Natural killer cell (primary cell): Measurements from ENCODE around the gene JSRP1. TPM values are rescaled to one million over a fixed set of nuclear protein-coding genes. Genes with fewer than 3 reads are reported as not detected.
"Not testable (repeated sequence)": the region's sequence is repeated elsewhere in the genome, so short reads cannot be mapped to it uniquely, and the experiment has no call there.

Experiments used
- ATAC-seq, 3 donors: fragments of 150-1000 bp in 2 of 3; fragments of 200-7000 bp in 1 of 3; cut with Tn5 transposase; 1 replicate in 1 of 3; 2 replicates in 2 of 3; pipeline ENCODE4 v1.10.0; 2021; ENCODE audit warnings: mild to moderate bottlenecking in 2 of 3, moderate library complexity in 2 of 3
- DNase-seq, 2 donors: peaks; one replicate each; pipeline versions ENCODE4 v3.0.0 to v3.0.0-alpha.2; 2013 to 2021; ENCODE audit warnings: mixed read lengths in 1 of 2
- H3K27ac ChIP-seq: one replicate; pipeline ENCODE4 v1.5.1; 2013; ENCODE audit warnings: mild to moderate bottlenecking, low read length
- H3K27me3 ChIP-seq: one replicate; pipeline ENCODE4 v1.6.1; 2013; ENCODE audit warnings: low read length; ENCODE audit not compliant: control insufficient read depth, insufficient read depth
- H3K36me3 ChIP-seq: one replicate; pipeline ENCODE4 v1.6.1; 2013; ENCODE audit warnings: low read length; ENCODE audit not compliant: control insufficient read depth, insufficient read depth
- H3K4me1 ChIP-seq: one replicate; pipeline ENCODE4 v1.6.1; 2013; ENCODE audit warnings: low read length; ENCODE audit not compliant: control insufficient read depth, insufficient read depth
- H3K4me3 ChIP-seq: one replicate; pipeline ENCODE4 v1.5.1; 2013; ENCODE audit warnings: low read length
- H3K9me3 ChIP-seq: one replicate; pipeline ENCODE4 v1.6.1; 2013; ENCODE audit warnings: low read length; ENCODE audit not compliant: control insufficient read depth, insufficient read depth
- H3K27ac Mint-ChIP-seq, 2 donors: one replicate each; pipeline ENCODE4 v1.8.0; 2022; ENCODE audit warnings: mild to moderate bottlenecking in 2 of 2, mixed read lengths in 2 of 2, moderate library complexity in 1 of 2
- H3K27me3 Mint-ChIP-seq, 2 donors: one replicate each; pipeline ENCODE4 v1.8.0; 2022; ENCODE audit warnings: low read depth in 2 of 2, mixed read lengths in 2 of 2
- H3K36me3 Mint-ChIP-seq: one replicate; pipeline ENCODE4 v1.8.0; 2022; ENCODE audit warnings: mixed read lengths
- H3K4me1 Mint-ChIP-seq, 2 donors: one replicate each; pipeline ENCODE4 v1.8.0; 2022; ENCODE audit warnings: mixed read lengths in 2 of 2
- H3K4me3 Mint-ChIP-seq: one replicate; pipeline ENCODE4 v1.8.0; 2022; ENCODE audit warnings: mild to moderate bottlenecking, moderate library complexity, mixed read lengths
- H3K9me3 Mint-ChIP-seq, 2 donors: one replicate each; pipeline ENCODE4 v1.8.0; 2022; ENCODE audit warnings: mixed read lengths in 2 of 2
- WGBS: methylation state at CpG from one replicate; pipeline ENCODE4 v1.1.7; 2013; ENCODE audit warnings: missing lambda C conversion rate; ENCODE audit not compliant: insufficient coverage; 5-methylcytosine and 5-hydroxymethylcytosine counted together
- intact Hi-C: fragments of 100-400 bp; cut with micrococcal nuclease; formaldehyde crosslinking; loops from one replicate; pipeline ENCODE4 v1.14.2; 2022
- total RNA-seq, 4 donors: library from RNA; stranded (reverse); fragments of 120-200 nt in 1 of 4; gene quantifications; one replicate each; pipeline versions ENCODE4 v1.2.3 to v1.2.4, GENCODE V29; 2013 to 2022
- TF ChIP-seq, protein P1 (sequence below): fragments of 200-600 bp; IDR thresholded peaks from one replicate; pipeline ENCODE4 v1.8.0; 2022; ENCODE audit warnings: antibody characterized with exemption

JSRP1 gene
- total RNA-seq, 3 donors from 2014 or later (not counting 1 experiment from before 2014, with no cell fraction given), result 0.82 to 2.0 TPM; not detected in 1

DNA sequence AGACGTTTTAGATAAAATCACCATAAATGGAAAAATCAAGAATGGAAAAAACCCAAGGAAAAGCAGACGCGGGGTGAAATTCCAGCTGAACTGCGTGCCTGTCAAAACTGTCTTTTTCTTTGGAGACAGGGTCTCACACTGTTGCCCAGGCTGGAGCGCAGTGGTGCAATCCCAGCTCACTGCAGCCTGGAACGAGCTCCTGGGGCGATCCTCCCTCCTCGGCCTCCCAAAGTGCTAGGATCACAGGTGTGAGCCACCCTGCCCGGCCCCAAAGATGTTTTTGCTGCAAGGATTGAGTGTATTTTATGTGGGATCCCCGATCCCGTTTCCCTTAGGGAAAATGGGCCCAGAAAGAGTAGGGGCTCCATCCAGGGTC, 26.6 kb upstream of the JSRP1 start:
- H3K27ac ChIP-seq, result no peak overlapping the region
- no peak overlapping the region for H3K4me3 ChIP-seq
- DNase-seq (no peak), ATAC-seq (no peak)
- no peaks in the 10 kb centered on the region for H3K9me3 ChIP-seq
- Mint-ChIP-seq H3K4me1 (peaks cover 14 to 39% of the 10 kb centered on the region in 2 donors), H3K27me3 (no peaks in the 10 kb centered on the region), H3K27ac (peak overlapping the region; percentile 81 to 92), H3K36me3 (no peaks in the 10 kb centered on the region), H3K4me3 (peak overlapping the region; percentile 91), H3K9me3 (no peaks in the 10 kb centered on the region)
- TF ChIP-seq, protein P1, sequence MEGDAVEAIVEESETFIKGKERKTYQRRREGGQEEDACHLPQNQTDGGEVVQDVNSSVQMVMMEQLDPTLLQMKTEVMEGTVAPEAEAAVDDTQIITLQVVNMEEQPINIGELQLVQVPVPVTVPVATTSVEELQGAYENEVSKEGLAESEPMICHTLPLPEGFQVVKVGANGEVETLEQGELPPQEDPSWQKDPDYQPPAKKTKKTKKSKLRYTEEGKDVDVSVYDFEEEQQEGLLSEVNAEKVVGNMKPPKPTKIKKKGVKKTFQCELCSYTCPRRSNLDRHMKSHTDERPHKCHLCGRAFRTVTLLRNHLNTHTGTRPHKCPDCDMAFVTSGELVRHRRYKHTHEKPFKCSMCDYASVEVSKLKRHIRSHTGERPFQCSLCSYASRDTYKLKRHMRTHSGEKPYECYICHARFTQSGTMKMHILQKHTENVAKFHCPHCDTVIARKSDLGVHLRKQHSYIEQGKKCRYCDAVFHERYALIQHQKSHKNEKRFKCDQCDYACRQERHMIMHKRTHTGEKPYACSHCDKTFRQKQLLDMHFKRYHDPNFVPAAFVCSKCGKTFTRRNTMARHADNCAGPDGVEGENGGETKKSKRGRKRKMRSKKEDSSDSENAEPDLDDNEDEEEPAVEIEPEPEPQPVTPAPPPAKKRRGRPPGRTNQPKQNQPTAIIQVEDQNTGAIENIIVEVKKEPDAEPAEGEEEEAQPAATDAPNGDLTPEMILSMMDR, result no peak
- H3K4me1 ChIP-seq, result peaks cover 37% of the 10 kb centered on the region
- intact Hi-C loops, result no loop called here
- H3K27me3 ChIP-seq, result no peaks in the 10 kb centered on the region
- H3K36me3 ChIP-seq, result no peaks in the 10 kb centered on the region
- 89% methylated on average over 11 of the region's 11 CpGs for WGBS

DNA sequence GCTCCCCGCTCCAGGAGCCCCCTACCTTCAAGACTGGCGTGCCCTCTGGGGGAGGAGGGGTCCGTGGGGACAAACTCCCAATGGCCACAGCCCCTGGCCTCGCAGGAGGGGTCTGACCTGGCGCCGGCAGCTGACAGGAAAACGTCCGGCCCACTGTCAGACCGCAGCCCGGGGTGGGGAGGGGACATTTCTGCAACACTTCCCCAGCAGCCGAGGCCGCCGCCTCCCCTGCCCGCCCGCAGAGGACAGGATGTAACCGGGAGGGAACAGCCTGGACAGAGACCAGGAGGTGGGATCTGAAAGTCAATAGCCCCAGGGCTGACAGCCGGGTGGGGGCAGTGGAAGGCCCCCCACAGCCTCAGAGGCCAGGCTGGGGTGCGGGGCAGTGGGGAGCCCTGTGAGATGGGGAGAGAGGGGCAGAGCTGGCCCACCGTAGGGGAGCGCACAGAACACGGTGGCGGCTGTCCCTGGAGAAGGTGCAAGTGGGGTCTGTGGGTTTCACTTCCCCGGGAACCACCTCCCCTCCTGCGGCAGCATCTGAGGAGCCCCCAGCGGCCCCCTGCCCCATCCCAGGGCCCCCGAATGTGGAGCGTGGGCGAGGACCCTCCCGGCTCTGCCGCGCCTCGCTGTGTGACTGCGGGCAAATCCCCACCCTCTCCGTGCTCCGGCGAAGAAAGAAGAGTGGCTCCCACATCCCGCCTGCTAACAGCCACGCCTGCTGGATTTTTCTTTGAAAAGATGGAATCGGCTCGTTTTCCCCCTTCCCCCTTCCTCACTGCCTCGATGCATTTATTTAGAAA, 26.0 kb upstream of the JSRP1 start, which contains the start of gene PEAK3:
PEAK3 (minus strand) TSS at position 114 of the 800 bp plus-strand sequence. CDS start 1,244 bp downstream, outside the sequence.
- ATAC-seq, result peak; percentile 77 to 87 (median 78)
- no peaks in the 10 kb centered on the region for H3K36me3 ChIP-seq
- TF ChIP-seq, protein P1, result no peak
- peak within 1 kb of the TSS; percentile 91 for H3K4me3 Mint-ChIP-seq
- H3K27me3 Mint-ChIP-seq, result no peaks in the 10 kb centered on the region
- intact Hi-C loops, result no loop called here
- peak; percentile 57 to 74 for DNase-seq
- peak within 1 kb of the TSS; percentile 81 to 92 for H3K27ac Mint-ChIP-seq
- peak within 1 kb of the TSS; percentile 58 for H3K27ac ChIP-seq
- no peaks in the 10 kb centered on the region for H3K9me3 Mint-ChIP-seq
- H3K36me3 Mint-ChIP-seq, result no peaks in the 10 kb centered on the region
- H3K27me3 ChIP-seq, result no peaks in the 10 kb centered on the region
- H3K4me1 ChIP-seq, result peaks cover 31% of the 10 kb centered on the region
- no peaks in the 10 kb centered on the region for H3K9me3 ChIP-seq
- H3K4me1 Mint-ChIP-seq, result peaks cover 17 to 35% of the 10 kb centered on the region in 2 donors
- 9% methylated on average over 40 of the region's 41 CpGs for WGBS
- H3K4me3 ChIP-seq, result peak within 1 kb of the TSS; percentile 50

DNA sequence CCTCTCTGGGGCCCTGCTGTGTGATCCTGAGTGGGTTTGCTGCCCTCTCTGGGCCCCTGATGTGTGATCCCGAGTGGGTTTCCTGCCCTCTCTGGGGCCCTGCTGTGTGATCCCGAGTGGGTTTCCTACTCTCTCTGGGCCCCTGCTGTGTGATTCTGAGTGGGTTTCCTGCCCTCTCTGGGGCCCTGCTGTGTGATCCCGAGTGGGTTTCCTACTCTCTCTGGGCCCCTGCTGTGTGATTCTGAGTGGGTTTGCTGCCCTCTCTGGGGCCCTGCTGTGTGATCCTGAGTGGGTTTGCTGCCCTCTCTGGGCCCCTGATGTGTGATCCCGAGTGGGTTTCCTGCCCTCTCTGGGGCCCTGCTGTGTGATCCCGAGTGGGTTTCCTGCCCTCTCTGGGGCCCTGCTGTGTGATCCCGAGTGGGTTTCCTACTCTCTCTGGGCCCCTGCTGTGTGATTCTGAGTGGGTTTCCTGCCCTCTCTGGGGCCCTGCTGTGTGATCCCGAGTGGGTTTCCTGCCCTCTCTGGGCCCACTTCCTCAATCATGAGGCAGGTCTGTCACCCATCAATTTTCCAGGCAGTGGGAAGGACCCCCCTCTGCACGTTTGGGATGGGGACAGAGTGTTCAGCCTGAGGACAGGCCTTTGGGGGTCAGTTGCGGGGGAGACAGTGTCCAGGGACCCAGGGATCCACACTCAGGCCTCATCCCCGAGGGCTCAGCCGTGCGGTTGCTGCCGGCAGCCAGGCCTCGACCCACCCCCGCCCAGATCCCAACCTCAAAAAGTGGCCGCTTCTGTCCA, 25.2 kb upstream of the JSRP1 start:
- Histone ChIP-seq H3K4me3 (peak overlapping the region; percentile 50), H3K4me1 (peaks cover 30% of the 10 kb centered on the region), H3K27ac (peak overlapping the region; percentile 58)
- peak overlapping the region; percentile 91 for H3K4me3 Mint-ChIP-seq
- H3K36me3 Mint-ChIP-seq, H3K27me3 ChIP-seq, H3K9me3 Mint-ChIP-seq, intact Hi-C loops, H3K36me3 ChIP-seq, DNase-seq, H3K9me3 ChIP-seq, H3K27me3 Mint-ChIP-seq: not testable (repeated sequence)
- H3K27ac Mint-ChIP-seq, result peak overlapping the region; percentile 81 to 92
- peaks cover 19 to 38% of the 10 kb centered on the region in 2 donors for H3K4me1 Mint-ChIP-seq
- ATAC-seq, result peak; percentile 21 to 38 (median 30)
- whole genome bisulfite sequencing, result 3% methylated on average over 12 of the region's 16 CpGs
